ENCODE measurements around the gene ZNF200.
"Not testable (repeated sequence)": the region's sequence is repeated elsewhere in the genome, so short reads cannot be mapped to it uniquely, and the experiment has no call there.

Gene ZNF200

GRCh38 chr16:3252967-3253366 lies 18.0 kb upstream of the ZNF200 start:
- no peak for DNase-seq

GRCh38 chr16:3249451-3249850 lies 14.5 kb upstream of the ZNF200 start:
- no peak for DNase-seq

GRCh38 chr16:3249020-3249419 lies 14.1 kb upstream of the ZNF200 start:
- DNase-seq = no peak

- DNase-seq = no peak
Observed at GRCh38 chr16:3248596-3248995, 13.6 kb upstream of the ZNF200 start.

DNA sequence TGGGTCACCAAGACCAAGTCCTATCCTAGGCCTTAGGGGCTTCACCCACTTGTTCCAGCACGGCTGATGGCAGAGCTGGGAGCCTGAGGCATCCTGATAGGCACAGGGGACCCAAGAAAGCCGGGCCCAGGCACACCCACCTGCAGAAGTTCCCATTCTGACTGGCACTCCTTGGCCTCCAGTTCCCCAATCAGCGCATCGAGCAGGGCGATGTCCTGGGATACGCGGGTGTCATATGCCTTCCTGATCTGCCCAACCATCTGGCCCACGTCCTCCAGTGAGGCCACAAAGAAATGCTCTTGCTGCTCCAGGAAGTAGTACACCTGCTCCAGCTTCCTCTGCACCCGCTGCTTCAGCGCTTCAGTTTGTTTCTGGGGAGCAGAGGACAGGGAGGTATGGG lies 11.9 kb upstream of the ZNF200 start:
- DNase-seq = no peak

GRCh38 chr16:3246002-3246401 lies 11.0 kb upstream of the ZNF200 start:
- no peak for DNase-seq

DNA sequence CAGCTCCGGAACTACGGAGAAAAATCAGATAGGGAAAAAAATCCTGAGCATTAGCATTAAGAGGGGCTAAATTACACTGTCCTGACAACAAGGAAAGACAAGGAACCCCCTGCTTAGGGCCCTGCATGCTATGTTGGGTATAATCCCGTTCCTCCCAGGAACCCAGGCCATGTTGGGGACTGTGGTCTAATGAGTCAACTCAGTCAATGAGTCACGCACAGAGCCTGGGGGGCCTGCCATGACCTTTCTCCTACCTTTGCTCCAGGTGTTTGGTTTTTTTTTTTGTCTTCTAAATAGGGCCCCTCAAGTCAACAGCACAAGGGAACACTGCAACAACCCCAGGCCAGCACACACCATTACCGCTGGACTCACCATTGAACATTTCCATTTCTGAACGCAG lies 8.9 kb upstream of the ZNF200 start:
- no peak for DNase-seq

DNA sequence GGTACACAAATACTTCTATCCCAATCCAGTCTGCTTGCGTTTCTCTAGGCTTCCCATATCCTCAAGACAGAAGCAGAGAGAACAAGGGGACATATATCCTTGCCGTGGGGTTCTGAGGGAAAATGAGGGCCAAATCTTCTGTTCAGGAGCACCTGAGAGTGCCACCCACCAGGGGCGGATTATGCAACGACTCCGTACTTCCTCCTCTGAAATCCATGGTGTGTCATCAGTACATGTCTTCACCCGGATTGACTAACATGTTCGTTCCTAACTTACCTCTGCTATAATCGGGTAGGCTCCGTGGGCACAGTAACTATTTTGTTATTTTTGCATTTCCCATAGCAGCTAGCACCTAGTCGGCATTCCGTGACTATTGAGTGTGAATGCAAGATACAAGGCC lies 7.8 kb upstream of the ZNF200 start:
- DNase-seq = no peak

- no peak for DNase-seq
Observed at GRCh38 chr16:3241761-3242160, 6.8 kb upstream of the ZNF200 start.

- peak; percentile 41 to 76 for DNase-seq
Observed at GRCh38 chr16:3235856-3236669, 1.1 kb upstream of the ZNF200 start.

DNA sequence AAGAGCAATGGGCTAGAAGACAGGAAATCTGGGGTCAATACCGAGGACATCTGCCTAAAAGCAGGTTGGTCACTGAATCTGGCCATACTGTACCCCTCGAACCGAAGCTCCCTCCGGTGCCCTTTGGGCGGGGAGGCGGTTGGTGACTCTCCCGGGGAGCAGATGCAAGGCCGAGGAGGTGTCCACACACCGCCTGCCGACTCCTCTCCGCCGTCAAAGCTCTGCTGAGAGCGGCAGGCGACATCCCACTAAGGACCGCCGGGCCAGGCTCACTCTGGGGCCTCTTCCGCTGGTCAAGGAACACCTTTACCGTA lies 458 bp downstream of the ZNF200 start:
- DNase-seq = no peak

DNA sequence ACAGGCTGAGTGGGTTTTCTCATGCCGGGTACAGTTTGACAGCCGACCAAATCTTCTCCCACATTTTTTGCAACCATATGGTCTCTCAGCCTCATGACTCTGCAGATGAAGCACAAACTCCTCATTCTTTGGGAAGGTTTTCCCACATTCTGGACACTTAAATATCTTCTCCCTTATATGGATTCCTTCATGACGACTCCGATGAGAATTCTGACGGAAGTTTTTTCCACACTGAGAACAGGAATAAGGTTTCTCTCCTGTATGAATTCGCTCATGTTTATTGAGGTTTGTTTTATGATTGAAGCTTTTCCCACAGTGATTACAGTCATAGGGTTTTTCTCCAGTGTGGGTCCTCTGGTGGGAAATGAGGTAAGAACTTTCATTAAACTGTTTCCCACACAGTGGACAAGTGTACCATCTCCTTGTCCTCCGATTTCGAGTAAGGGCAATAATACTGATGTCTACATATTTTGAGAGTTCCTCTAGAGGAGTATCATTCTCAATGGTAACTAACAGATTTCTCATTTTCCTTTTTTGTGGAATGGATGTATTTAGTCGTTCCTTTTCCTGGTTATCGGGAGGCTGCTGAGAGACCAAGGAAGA lies 10.9 kb downstream of the ZNF200 start:
- no peak for DNase-seq

- DNase-seq = no peak
Observed at GRCh38 chr16:3220839-3221238, 14.1 kb downstream of the ZNF200 start.

- no peak for DNase-seq
Observed at GRCh38 chr16:3216263-3216640, 18.7 kb downstream of the ZNF200 start.

GRCh38 chr16:3215601-3216262 lies 19.2 kb downstream of the ZNF200 start:
- DNase-seq = no peak

- no peak for DNase-seq
Observed at GRCh38 chr16:3214904-3215600, 19.9 kb downstream of the ZNF200 start.

GRCh38 chr16:3212567-3212966 lies 22.4 kb downstream of the ZNF200 start:
- DNase-seq = no peak

GRCh38 chr16:3212006-3212405 lies 23.0 kb downstream of the ZNF200 start:
- DNase-seq = no peak

GRCh38 chr16:3207086-3207953 lies 27.6 kb downstream of the ZNF200 start:
- no peak for DNase-seq

DNA sequence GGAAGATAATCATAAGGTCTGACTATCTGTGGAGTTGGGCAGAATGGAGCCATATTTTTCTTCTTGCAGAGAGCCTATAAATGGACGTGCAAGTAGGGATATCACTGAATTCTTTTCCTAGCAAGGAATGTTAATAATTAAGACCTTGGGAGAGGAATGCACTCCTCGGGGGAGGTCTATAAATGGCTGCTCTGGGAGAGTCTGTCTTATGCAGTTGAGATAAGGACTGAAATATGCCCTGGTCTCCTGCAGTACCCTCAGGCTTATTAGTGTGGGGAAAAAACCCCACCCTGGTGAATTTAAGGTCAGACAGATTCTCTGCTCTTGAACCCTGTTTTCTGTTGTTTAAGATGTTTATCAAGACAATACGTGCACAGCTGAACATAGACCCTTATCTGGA lies 29.0 kb downstream of the ZNF200 start:
- not testable (repeated sequence) for DNase-seq

- no peak for DNase-seq
Observed at GRCh38 chr16:3202903-3203539, 31.9 kb downstream of the ZNF200 start.

Data from NCI-H1930 (cell line).